Left ventricle myocardium superior (tissue), 1 donor: Measurements from ENCODE around the gene GCN1. TPM values are rescaled to one million over a fixed set of nuclear protein-coding genes. Genes with fewer than 3 reads are reported as not detected.

Source experiments
- ATAC-seq: fragments of 200-7000 bp; cut with Tn5 transposase; one replicate; pipeline ENCODE4 v1.9.1; 2020; ENCODE audit warnings: mild to moderate bottlenecking, moderate library complexity
- DNase-seq: peaks from one replicate; pipeline ENCODE4 v3.0.0-alpha.2; 2020
- intact Hi-C: fragments of 100-400 bp; cut with micrococcal nuclease; formaldehyde crosslinking; loops from one replicate; pipeline ENCODE4 v1.11.0; 2022
- total RNA-seq: library from RNA; stranded (reverse); fragmentation: NEBNext Ultra II Directional; extraction: Animal tissue kit (Norgen Biotek cat#: 25700); gene quantifications from one replicate; pipeline ENCODE4 v1.2.1, GENCODE V29; 2021
- donor health status: DM: no; HTN: yes; CAD: no; lungs with severe emphysema.

The GCN1 gene
- total RNA-seq, 1 donor from 2014 or later, result 33.3 TPM

- no peak for ATAC-seq
- DNase-seq, result no peak
These were observed 84.8 kb downstream of the GCN1 start for GRCh38 chr12:120109570-120110267.

GRCh38 chr12:120106151-120106550, 88.4 kb downstream of the GCN1 start:
- DNase-seq, result no peak
- intact Hi-C loops, result no loop called here
- no peak for ATAC-seq

More at GRCh38 chr12:120109570-120110267, 84.8 kb downstream of the GCN1 start:
- intact Hi-C loops, result no loop called here

GRCh38 chr12:120103371-120103770, 91.1 kb downstream of the GCN1 start:
- ATAC-seq (no peak), DNase-seq (no peak)
- intact Hi-C loops, result no loop called here

GRCh38 chr12:120103044-120103338, 91.5 kb downstream of the GCN1 start:
- no peak for ATAC-seq
- intact Hi-C loops, result no loop called here
- no peak for DNase-seq

GRCh38 chr12:120102189-120103043, 92.1 kb downstream of the GCN1 start:
- ATAC-seq (no peak), DNase-seq (no peak)
- intact Hi-C loops, result no loop called here

GRCh38 chr12:120101617-120102016, 92.9 kb downstream of the GCN1 start:
- DNase-seq (no peak), ATAC-seq (no peak)
- intact Hi-C loops, result no loop called here

GRCh38 chr12:120101182-120101581, 93.3 kb downstream of the GCN1 start:
- DNase-seq (peak; percentile 62), ATAC-seq (peak; percentile 68)
- intact Hi-C loops, result no loop called here

- intact Hi-C loops, result no loop called here
- peak; percentile 86 for DNase-seq
- ATAC-seq, result peak; percentile 86
These were observed 93.9 kb downstream of the GCN1 start for GRCh38 chr12:120100630-120101029.

GRCh38 chr12:120099738-120100137, 94.8 kb downstream of the GCN1 start:
- no peak for DNase-seq
- intact Hi-C loops, result no loop called here
- ATAC-seq, result no peak

- no peak for DNase-seq
- intact Hi-C loops, result no loop called here
- no peak for ATAC-seq
These were observed 95.6 kb downstream of the GCN1 start for GRCh38 chr12:120098756-120099470.

- DNase-seq (no peak), ATAC-seq (no peak)
- intact Hi-C loops, result no loop called here
These were observed 97.8 kb downstream of the GCN1 start for GRCh38 chr12:120096671-120097202.

GRCh38 chr12:120095736-120096135, 98.8 kb downstream of the GCN1 start:
- ATAC-seq (no peak), DNase-seq (no peak)
- intact Hi-C loops, result no loop called here

GRCh38 chr12:120095331-120095730, 99.2 kb downstream of the GCN1 start:
- intact Hi-C loops, result no loop called here
- ATAC-seq (no peak), DNase-seq (no peak)

GRCh38 chr12:120094485-120094884, 100.0 kb downstream of the GCN1 start:
- ATAC-seq (peak; percentile 49), DNase-seq (peak; percentile 69)
- intact Hi-C loops, result no loop called here

GRCh38 chr12:120093592-120094355, 100.7 kb downstream of the GCN1 start:
- DNase-seq (no peak), ATAC-seq (no peak)
- intact Hi-C loops, result no loop called here

GRCh38 chr12:120093336-120093591, 101.3 kb downstream of the GCN1 start:
- no peak for DNase-seq
- intact Hi-C loops, result no loop called here
- no peak for ATAC-seq

GRCh38 chr12:120092551-120093335, 101.8 kb downstream of the GCN1 start:
- DNase-seq (no peak), ATAC-seq (no peak)
- intact Hi-C loops, result no loop called here

GRCh38 chr12:120091371-120092090, 103.0 kb downstream of the GCN1 start:
- intact Hi-C loops, result no loop called here
- no peak for DNase-seq
- ATAC-seq, result no peak
